ENCODE results near the gene MATK.

MATK gene

GRCh38 chr19:3752492-3752891 is 33.7 kb downstream of the MATK start:
- no peak for TF ChIP-seq CTCF (IDR thresholded peaks at IDR 0.05; ENCODE audit: low read depth, low read length)
- H3K36me3 ChIP-seq, result peaks cover 53% of the 10 kb centered on the region
- H3K4me3 ChIP-seq (ENCODE audit: low read depth, low read length), result no peak overlapping the region
- no peaks in the 10 kb centered on the region for H3K27me3 ChIP-seq (ENCODE audit: insufficient read depth, low read depth, severe bottlenecking)
- no peak for DNase-seq
- no peaks in the 10 kb centered on the region for H3K9me3 ChIP-seq (ENCODE audit: severe bottlenecking)
- H3K27ac ChIP-seq, result no peak overlapping the region

DNA sequence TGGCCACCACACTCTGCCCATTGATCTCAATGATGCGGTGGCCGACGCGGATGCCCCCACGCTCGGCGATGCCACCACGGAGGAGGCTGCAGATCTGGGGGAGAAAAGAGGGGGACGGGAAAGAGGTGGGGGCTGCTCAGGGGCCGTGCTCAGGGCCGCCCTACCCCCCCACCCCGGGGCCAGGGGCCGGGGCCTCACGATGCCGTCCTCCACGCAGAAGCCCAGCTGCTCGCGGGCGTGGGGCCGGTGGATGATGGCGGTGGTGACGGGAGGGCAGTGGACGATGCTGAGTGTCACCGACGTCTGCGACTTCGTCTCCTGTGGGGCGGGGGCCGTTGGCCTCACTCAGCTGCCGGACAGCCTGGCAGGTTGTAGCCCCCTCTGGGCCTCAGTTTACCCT is 34.9 kb downstream of the MATK start:
- Histone ChIP-seq H3K27ac (no peak overlapping the region), H3K9me3 (ENCODE audit: severe bottlenecking) (no peaks in the 10 kb centered on the region), H3K27me3 (ENCODE audit: insufficient read depth, low read depth, severe bottlenecking) (no peaks in the 10 kb centered on the region), H3K4me3 (ENCODE audit: low read depth, low read length) (no peak overlapping the region), H3K36me3 (peaks cover 62% of the 10 kb centered on the region)
- no peak for TF ChIP-seq CTCF (IDR thresholded peaks at IDR 0.05; ENCODE audit: low read depth, low read length)
- no peak for DNase-seq

GRCh38 chr19:3750211-3750610 is 36.0 kb downstream of the MATK start:
- no peak for DNase-seq
- no peak for TF ChIP-seq CTCF (IDR thresholded peaks at IDR 0.05; ENCODE audit: low read depth, low read length)
- H3K36me3 ChIP-seq, result peaks cover 72% of the 10 kb centered on the region
- H3K27me3 ChIP-seq (ENCODE audit: insufficient read depth, low read depth, severe bottlenecking), result no peaks in the 10 kb centered on the region
- H3K27ac ChIP-seq, result no peak overlapping the region
- H3K9me3 ChIP-seq (ENCODE audit: severe bottlenecking), result no peaks in the 10 kb centered on the region
- no peak overlapping the region for H3K4me3 ChIP-seq (ENCODE audit: low read depth, low read length)

DNA sequence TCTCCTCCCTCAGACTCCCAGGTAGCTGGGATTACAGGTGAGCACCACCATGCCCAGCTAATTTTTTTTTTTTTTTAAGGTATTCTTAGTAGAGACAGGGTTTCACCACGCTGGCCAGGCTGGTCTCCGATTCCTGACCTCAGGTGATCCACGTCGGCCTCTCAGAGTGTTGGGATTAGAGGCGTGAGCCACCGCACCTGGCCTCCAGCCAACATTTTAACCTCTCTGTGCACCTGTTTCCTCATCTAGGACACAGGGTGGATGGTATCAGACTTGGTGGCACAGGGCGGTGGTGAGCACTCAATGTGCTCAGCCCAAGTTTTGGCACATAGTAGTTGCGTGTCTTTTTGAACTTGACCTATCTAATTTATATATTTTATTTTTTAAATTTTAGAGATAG is 37.2 kb downstream of the MATK start:
- DNase-seq, result peak; percentile 25
- no peak for TF ChIP-seq CTCF (IDR thresholded peaks at IDR 0.05; ENCODE audit: low read depth, low read length)
- Histone ChIP-seq H3K27ac (no peak overlapping the region), H3K27me3 (ENCODE audit: insufficient read depth, low read depth, severe bottlenecking) (no peaks in the 10 kb centered on the region), H3K4me3 (ENCODE audit: low read depth, low read length) (no peak overlapping the region), H3K9me3 (ENCODE audit: severe bottlenecking) (no peaks in the 10 kb centered on the region), H3K36me3 (peaks cover 74% of the 10 kb centered on the region)

DNA sequence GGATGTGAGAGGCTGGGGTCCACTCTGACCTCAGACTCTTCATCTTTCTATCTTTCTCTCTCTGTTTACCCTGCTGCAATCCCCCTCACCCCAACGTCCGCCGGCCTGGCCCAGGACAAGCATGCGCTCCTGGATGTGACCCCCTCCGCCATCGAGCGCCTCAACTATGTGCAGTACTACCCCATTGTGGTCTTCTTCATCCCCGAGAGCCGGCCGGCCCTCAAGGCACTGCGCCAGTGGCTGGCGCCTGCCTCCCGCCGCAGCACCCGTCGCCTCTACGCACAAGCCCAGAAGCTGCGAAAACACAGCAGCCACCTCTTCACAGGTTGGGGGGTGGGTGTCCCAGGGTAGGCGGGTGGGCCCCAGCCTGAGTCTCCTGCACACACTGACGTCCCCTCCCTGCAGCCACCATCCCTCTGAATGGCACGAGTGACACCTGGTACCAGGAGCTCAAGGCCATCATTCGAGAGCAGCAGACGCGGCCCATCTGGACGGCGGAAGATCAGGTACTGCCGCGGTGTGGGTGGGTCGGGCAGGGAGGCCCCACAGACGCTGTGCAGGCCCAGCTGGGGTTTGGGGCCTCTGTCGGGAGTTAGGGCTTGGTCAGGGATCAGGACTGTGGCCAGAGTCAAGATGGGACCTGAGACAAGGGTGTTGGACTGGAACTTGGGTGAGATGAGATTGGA is 39.7 kb downstream of the MATK start:
- peak; percentile 47 for DNase-seq
- peaks cover 71% of the 10 kb centered on the region for H3K36me3 ChIP-seq
- H3K27me3 ChIP-seq (ENCODE audit: insufficient read depth, low read depth, severe bottlenecking), result no peaks in the 10 kb centered on the region
- H3K9me3 ChIP-seq (ENCODE audit: severe bottlenecking), result no peaks in the 10 kb centered on the region
- peak overlapping the region; percentile 55 for H3K27ac ChIP-seq
- TF ChIP-seq CTCF (IDR thresholded peaks at IDR 0.05; ENCODE audit: low read depth, low read length), result no peak
- no peak overlapping the region for H3K4me3 ChIP-seq (ENCODE audit: low read depth, low read length)

All from WERI-Rb-1 (cell line).